Mesenchymal stem cell (in vitro differentiated cells and primary cell): Measurements from ENCODE around the gene HDAC7.
A peak's percentile ranks its signal among the peaks of the same experiment; 100 is the strongest.

Experiments
- DNase-seq: peaks from one replicate; pipeline ENCODE4 v3.0.0-alpha.2; 2013
- H2AFZ ChIP-seq: one replicate; pipeline ENCODE4 v1.6.1; 2013; ENCODE audit warnings: low read depth, mild to moderate bottlenecking, control low read depth, inconsistent platforms, low read length, moderate library complexity
- H2AK5ac ChIP-seq: 2 replicates; pipeline ENCODE4 v1.6.1; 2013; ENCODE audit warnings: low read length, moderate library complexity, mild to moderate bottlenecking, inconsistent platforms; ENCODE audit not compliant: severe bottlenecking
- H2BK120ac ChIP-seq: one replicate; pipeline ENCODE4 v1.6.1; 2013; ENCODE audit warnings: low read depth, mild to moderate bottlenecking, inconsistent platforms, low read length, moderate library complexity
- H2BK12ac ChIP-seq, 2 experiments: one replicate each; pipeline ENCODE4 v1.6.1; 2013; ENCODE audit warnings: inconsistent platforms in 2 of 2, low read length in 2 of 2, mild to moderate bottlenecking in 2 of 2, moderate library complexity in 2 of 2, control low read depth in 1 of 2
- H2BK15ac ChIP-seq: one replicate; pipeline ENCODE4 v1.6.1; 2013; ENCODE audit warnings: mild to moderate bottlenecking, low read depth, inconsistent platforms; ENCODE audit not compliant: poor library complexity, severe bottlenecking
- H2BK5ac ChIP-seq: 2 replicates; pipeline ENCODE4 v1.6.1; 2013; ENCODE audit warnings: low read depth, mild to moderate bottlenecking, low read length, control low read depth, inconsistent platforms; ENCODE audit not compliant: poor library complexity, severe bottlenecking
- H3K14ac ChIP-seq, 2 experiments: one replicate each; pipeline ENCODE4 v1.6.1; 2013; ENCODE audit warnings: inconsistent platforms in 2 of 2, low read length in 2 of 2, control low read depth in 1 of 2, mild to moderate bottlenecking in 1 of 2, moderate library complexity in 1 of 2
- H3K18ac ChIP-seq, 2 experiments: one replicate each; pipeline ENCODE4 v1.6.1; 2013; ENCODE audit warnings: inconsistent platforms in 2 of 2, low read length in 2 of 2, control low read depth in 1 of 2, low read depth in 1 of 2, mild to moderate bottlenecking in 1 of 2
- H3K23ac ChIP-seq, 2 experiments: one replicate each; pipeline ENCODE4 v1.6.1; 2013; ENCODE audit warnings: inconsistent platforms in 2 of 2, low read length in 2 of 2, mild to moderate bottlenecking in 2 of 2, moderate library complexity in 2 of 2, control low read depth in 1 of 2
- H3K27ac ChIP-seq: 2 replicates; pipeline ENCODE4 v1.5.1; 2013; ENCODE audit warnings: mild to moderate bottlenecking, moderate library complexity, low read length, control low read depth, inconsistent platforms; ENCODE audit not compliant: poor library complexity, severe bottlenecking
- H3K27me3 ChIP-seq, 2 experiments: 2 replicates each; pipeline versions ENCODE4 v1.6.1 to v1.7.0; 2013; ENCODE audit warnings: low read length in 2 of 2, mild to moderate bottlenecking in 2 of 2, moderate library complexity in 2 of 2, control low read depth in 1 of 2, inconsistent platforms in 1 of 2; ENCODE audit not compliant: control insufficient read depth in 1 of 2, insufficient read depth in 1 of 2
- H3K36me3 ChIP-seq, 2 experiments: 2 replicates each; pipeline versions ENCODE4 v1.6.1 to v1.7.0; 2013; ENCODE audit warnings: low read length in 2 of 2, control low read depth in 1 of 2, inconsistent platforms in 1 of 2, low read depth in 1 of 2, mild to moderate bottlenecking in 1 of 2; ENCODE audit not compliant: insufficient read depth in 2 of 2, control insufficient read depth in 1 of 2
- H3K4ac ChIP-seq, 2 experiments: one replicate each; pipeline ENCODE4 v1.6.1; 2013; ENCODE audit warnings: inconsistent platforms in 2 of 2, low read length in 2 of 2, mild to moderate bottlenecking in 2 of 2, moderate library complexity in 2 of 2, control low read depth in 1 of 2, low read depth in 1 of 2
- H3K4me1 ChIP-seq: 2 replicates; pipeline ENCODE4 v1.6.1; 2013; ENCODE audit warnings: low read depth, low read length, control low read depth; ENCODE audit not compliant: control insufficient read depth, insufficient read depth
- H3K4me2 ChIP-seq: 2 replicates; pipeline ENCODE4 v1.6.1; 2013; ENCODE audit warnings: low read length, mild to moderate bottlenecking, inconsistent platforms; ENCODE audit not compliant: poor library complexity, severe bottlenecking
- H3K4me3 ChIP-seq, 2 experiments: 2 replicates each; pipeline versions ENCODE4 v1.5.1 to v1.7.0; 2013; ENCODE audit warnings: low read length in 2 of 2, mild to moderate bottlenecking in 2 of 2, control low read depth in 1 of 2, low read depth in 1 of 2; ENCODE audit not compliant: insufficient read depth in 1 of 2
- H3K79me1 ChIP-seq: replicated peaks from 2 replicates; pipeline ENCODE4 v1.6.1; 2013; ENCODE audit warnings: mild to moderate bottlenecking, control low read depth, low read length, inconsistent platforms; ENCODE audit not compliant: poor library complexity, severe bottlenecking
- H3K9ac ChIP-seq: 2 replicates; pipeline ENCODE4 v1.7.0; 2013; ENCODE audit warnings: mild to moderate bottlenecking, low read length, moderate library complexity
- H3K9me3 ChIP-seq: 2 replicates; pipeline ENCODE4 v1.7.0; 2013; ENCODE audit warnings: mild to moderate bottlenecking, low read length; ENCODE audit not compliant: control insufficient read depth
- H4K8ac ChIP-seq: one replicate; pipeline ENCODE4 v1.6.1; 2013; ENCODE audit warnings: inconsistent platforms, mild to moderate bottlenecking, low read length, moderate library complexity
- H4K91ac ChIP-seq: one replicate; pipeline ENCODE4 v1.6.1; 2013; ENCODE audit warnings: mild to moderate bottlenecking, low read length, inconsistent platforms
- WGBS: methylation state at CpG from one replicate; pipeline ENCODE4 v1.1.7; 2013; ENCODE audit warnings: mixed read lengths; 5-methylcytosine and 5-hydroxymethylcytosine counted together

Gene HDAC7

DNA sequence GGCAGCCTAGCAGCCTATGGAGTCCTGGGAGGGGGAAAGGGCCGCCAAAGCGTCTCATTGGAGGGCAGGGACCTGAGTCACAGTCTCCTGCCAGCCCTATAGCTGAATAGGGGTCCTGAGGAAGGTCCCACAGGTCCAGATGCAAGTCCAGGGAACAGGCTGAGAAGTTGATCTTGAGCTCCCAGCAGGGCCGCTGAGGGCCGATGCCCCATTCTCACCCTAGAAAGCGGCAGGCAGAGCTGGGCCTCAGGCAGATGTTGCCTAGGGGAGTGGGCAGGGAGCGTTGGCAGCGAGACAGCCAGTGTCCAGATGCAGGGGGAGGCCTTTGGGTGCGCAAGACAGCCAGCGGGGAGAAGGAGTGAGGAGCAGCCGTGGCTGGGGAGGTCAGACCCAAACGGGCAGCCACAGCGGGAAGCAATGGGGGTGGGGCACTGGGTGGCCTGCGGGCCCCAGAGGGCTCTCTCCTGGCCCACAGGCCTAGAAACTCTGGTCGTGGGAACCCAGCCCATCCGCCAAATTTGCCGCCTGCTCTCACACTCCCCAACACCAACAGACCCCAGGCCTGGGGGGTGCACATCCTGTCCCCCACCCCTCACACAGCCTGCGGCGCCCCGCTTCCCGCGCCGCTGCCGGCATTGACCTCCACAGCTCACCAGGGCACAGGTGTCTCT is 1.1 kb downstream of the HDAC7 start:
- peak overlapping the region; percentile 99 for H2BK5ac ChIP-seq
- peak overlapping the region; percentile 79 for H2BK15ac ChIP-seq
- peak overlapping the region; percentile 94 for H3K9ac ChIP-seq
- peak overlapping the region; percentile 70 to 93 for H3K4me3 ChIP-seq
- H3K36me3 ChIP-seq, result peaks cover 12 to 22% of the 10 kb centered on the region in 2 experiments
- H3K18ac ChIP-seq, result peak overlapping the region; percentile 96 to 100
- peaks cover 49% of the 10 kb centered on the region for H3K4me1 ChIP-seq
- peak; percentile 64 for DNase-seq
- peak overlapping the region; percentile 62 for H3K4me2 ChIP-seq
- peak overlapping the region; percentile 99 for H2BK120ac ChIP-seq
- H2BK12ac ChIP-seq, result peak overlapping the region; percentile 67 to 74
- H3K14ac ChIP-seq, result peak overlapping the region in 1 of 2 experiments; percentile 82
- peak overlapping the region; percentile 83 for H4K8ac ChIP-seq
- H3K79me1 ChIP-seq, result no peaks in the 10 kb centered on the region
- peak overlapping the region; percentile 72 for H2AK5ac ChIP-seq
- no peak overlapping the region for H2AFZ ChIP-seq
- H3K23ac ChIP-seq, result peak overlapping the region; percentile 14 to 51
- H3K4ac ChIP-seq, result peak overlapping the region; percentile 93 to 97
- peak overlapping the region; percentile 96 for H4K91ac ChIP-seq
- no peaks in the 10 kb centered on the region for H3K27me3 ChIP-seq
- H3K27ac ChIP-seq, result peak overlapping the region; percentile 89
- 20% methylated on average over 19 of the region's 23 CpGs for WGBS
- no peaks in the 10 kb centered on the region for H3K9me3 ChIP-seq

DNA sequence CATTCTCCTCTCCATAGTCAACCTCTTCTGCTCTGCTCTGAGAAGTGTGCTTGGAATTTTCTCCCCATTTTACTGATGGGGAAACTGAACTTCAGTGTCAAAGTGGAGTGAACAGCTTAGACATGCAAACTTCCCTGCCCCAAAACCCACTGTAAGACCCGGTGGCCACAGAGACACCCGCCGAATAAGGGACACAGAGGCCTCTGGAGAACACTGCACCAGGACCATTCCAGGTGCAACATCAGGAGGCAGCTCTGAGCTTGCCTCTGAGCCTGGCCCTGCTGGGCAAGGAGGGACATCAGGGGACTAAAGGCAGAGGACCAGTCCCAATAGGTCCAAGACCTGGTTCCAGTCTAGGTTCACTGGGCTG is 1.7 kb downstream of the HDAC7 start:
- peak overlapping the region; percentile 89 for H3K27ac ChIP-seq
- peak overlapping the region in 1 of 2 experiments; percentile 77 for H3K4ac ChIP-seq
- no peaks in the 10 kb centered on the region for H3K79me1 ChIP-seq
- whole genome bisulfite sequencing, result 88% methylated on average over 3 of the region's 3 CpGs
- no peaks in the 10 kb centered on the region for H3K9me3 ChIP-seq
- peak overlapping the region in 1 of 2 experiments; percentile 22 for H3K14ac ChIP-seq
- peak overlapping the region; percentile 94 for H3K9ac ChIP-seq
- H4K91ac ChIP-seq, result peak overlapping the region; percentile 96
- peak overlapping the region; percentile 14 to 53 for H3K23ac ChIP-seq
- H3K27me3 ChIP-seq, result no peaks in the 10 kb centered on the region
- H3K4me1 ChIP-seq, result peaks cover 55% of the 10 kb centered on the region
- H2BK15ac ChIP-seq, result no peak overlapping the region
- H3K4me2 ChIP-seq, result peak overlapping the region; percentile 62
- H2AFZ ChIP-seq, result no peak overlapping the region
- H3K4me3 ChIP-seq, result peak overlapping the region in 1 of 2 experiments; percentile 93
- H2BK12ac ChIP-seq, result peak overlapping the region in 1 of 2 experiments; percentile 1
- H3K36me3 ChIP-seq, result peaks cover 12 to 22% of the 10 kb centered on the region in 2 experiments
- DNase-seq, result no peak
- H2AK5ac ChIP-seq, result peak overlapping the region; percentile 49
- H2BK5ac ChIP-seq, result no peak overlapping the region
- no peak overlapping the region for H2BK120ac ChIP-seq
- peak overlapping the region; percentile 77 for H4K8ac ChIP-seq
- H3K18ac ChIP-seq, result peak overlapping the region in 1 of 2 experiments; percentile 96

DNA sequence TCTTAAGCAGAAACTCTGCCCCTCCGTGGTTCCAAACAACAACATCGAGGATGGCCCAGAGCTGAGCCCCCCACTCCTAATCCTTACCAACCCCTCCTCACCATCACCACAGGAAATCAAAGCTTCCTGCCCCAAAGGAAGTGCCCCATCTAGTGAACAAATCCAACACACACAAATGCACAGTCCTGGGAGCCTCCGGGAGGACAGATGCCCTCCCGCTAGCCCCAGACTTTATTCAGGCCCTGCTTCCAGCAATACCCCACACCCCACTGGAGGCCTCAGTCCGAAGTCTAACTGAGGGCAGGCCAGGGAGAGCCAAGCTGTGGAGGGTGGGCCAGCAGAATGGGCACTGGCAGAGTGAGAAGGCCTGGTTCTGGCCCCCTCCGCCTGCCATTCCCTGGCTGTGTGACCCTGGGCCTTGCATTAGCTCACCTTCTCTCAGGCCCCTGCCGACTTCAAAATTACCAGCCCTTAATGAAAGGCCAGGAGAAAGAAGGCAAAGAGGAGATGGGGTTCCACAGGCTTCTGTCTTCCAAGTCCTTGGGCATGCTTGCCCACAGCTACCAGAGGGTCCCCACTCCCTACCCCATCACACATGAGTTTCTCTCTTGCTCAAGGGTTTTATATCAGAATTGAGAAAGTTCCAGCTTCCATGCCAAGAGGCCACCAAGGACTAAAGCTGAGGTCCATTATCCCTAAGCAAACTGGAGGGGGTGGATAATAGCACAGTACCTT is 2.3 kb downstream of the HDAC7 start:
- peak; percentile 55 for DNase-seq
- Histone ChIP-seq H3K18ac (peak overlapping the region; percentile 40 to 86), H3K36me3 (peaks cover 12 to 22% of the 10 kb centered on the region in 2 experiments), H3K4me3 (peak overlapping the region in 1 of 2 experiments; percentile 93), H4K91ac (peak overlapping the region; percentile 76), H2BK5ac (peak overlapping the region; percentile 54), H4K8ac (peak overlapping the region; percentile 41), H3K79me1 (no peaks in the 10 kb centered on the region), H3K9me3 (no peaks in the 10 kb centered on the region), H3K14ac (peak overlapping the region in 1 of 2 experiments; percentile 62), H3K27ac (peak overlapping the region; percentile 89), H3K4me2 (peak overlapping the region; percentile 62), H2AK5ac (peak overlapping the region; percentile 49), H3K9ac (peak overlapping the region; percentile 94), H3K4me1 (peaks cover 57% of the 10 kb centered on the region), H3K27me3 (no peaks in the 10 kb centered on the region), H3K23ac (peak overlapping the region in 1 of 2 experiments; percentile 53), H2BK15ac (peak overlapping the region; percentile 39), H2BK12ac (peak overlapping the region in 1 of 2 experiments; percentile 82), H2AFZ (no peak overlapping the region), H3K4ac (peak overlapping the region; percentile 28 to 74), H2BK120ac (no peak overlapping the region)
- 54% methylated on average over 6 of the region's 7 CpGs for WGBS
